DMS53 (cell line): ENCODE data around the gene P2RY14.
"Not testable (repeated sequence)": the region's sequence is repeated elsewhere in the genome, so short reads cannot be mapped to it uniquely, and the experiment has no call there.

Experiments
- DNase-seq: peaks from one replicate; lab custom pipeline; 2025; lab: John Stamatoyannopoulos, UW

P2RY14 gene

DNA sequence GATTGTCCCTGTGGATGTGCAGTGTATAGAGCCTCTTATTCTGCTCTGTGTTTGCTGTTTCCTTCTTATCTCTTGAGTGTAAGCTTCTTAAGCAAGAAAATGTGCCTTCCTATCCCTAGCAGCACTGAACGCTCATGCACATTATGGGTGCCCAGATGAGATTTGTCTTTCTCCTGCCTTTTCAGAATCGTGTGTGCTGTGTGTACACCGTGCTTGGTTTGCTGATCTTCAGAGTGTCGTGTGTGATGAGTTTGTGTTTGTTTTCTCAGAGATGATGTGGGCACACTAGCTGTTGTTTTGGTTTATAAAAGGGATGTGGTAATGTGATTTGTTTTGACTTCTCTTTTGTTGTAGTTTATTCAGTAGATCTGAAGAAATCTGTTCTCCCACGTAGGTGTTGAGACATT lies 95.1 kb downstream of the P2RY14 start:
- DNase-seq = no peak

DNA sequence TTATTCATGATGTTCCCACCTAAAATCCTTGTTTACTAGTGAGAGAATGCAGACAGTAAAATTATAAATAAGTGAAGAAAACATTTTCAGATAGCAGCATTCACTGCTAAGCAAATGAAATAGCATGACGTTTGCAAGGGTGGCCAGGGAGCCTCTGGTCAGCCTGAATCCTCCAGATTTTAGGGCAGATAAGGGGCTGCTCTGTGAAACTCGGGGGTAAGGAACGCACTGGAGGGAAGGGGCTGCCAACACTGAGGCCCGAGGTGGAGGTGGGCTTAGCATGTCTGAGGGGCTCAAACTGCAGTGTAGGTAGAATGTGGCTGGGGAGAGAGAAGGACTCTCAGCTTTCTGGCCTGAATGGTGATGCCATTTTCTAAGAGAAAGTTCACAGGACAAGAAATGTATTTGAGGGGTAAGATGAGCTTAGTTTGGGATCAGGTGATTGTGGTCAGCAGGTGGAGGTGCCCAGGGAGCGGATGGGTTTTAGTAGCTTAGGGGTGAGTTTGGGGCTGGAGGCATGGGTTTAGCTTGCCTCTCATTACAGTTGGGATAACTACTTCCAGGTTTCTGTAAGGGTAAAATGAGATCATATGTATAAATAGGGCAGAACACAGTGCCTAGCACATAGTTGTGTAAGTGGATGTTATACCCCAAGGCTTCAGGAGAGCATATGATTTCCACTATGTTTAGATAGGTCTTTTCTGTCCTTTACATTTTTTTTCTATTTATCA lies 95.8 kb downstream of the P2RY14 start:
- DNase-seq = no peak

- DNase-seq = no peak
Measured at GRCh38 chr3:151178208-151178845, 100.0 kb downstream of the P2RY14 start.

GRCh38 chr3:151175952-151176351 lies 102.4 kb downstream of the P2RY14 start:
- DNase-seq = no peak

DNA sequence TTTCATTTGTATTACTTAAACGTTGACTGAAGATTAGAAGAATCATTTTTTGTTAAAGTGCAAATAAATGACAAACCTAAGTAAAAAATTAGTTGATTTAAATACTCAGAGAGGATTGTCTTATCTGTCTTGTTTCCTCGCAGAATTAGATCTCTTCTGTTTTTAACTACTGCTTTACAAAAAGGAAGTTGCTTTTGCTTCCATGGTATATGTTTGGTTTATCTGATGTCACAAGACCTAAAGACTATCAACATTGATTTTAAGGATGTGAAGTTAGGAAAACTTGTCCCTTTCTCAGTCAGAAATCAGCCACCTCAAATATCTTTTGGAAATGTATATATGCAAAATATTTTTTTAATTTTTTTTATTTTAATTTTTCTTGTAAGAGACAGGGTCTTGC lies 104.0 kb downstream of the P2RY14 start:
- DNase-seq = no peak

GRCh38 chr3:151171145-151171757 lies 107.1 kb downstream of the P2RY14 start:
- no peak for DNase-seq

DNA sequence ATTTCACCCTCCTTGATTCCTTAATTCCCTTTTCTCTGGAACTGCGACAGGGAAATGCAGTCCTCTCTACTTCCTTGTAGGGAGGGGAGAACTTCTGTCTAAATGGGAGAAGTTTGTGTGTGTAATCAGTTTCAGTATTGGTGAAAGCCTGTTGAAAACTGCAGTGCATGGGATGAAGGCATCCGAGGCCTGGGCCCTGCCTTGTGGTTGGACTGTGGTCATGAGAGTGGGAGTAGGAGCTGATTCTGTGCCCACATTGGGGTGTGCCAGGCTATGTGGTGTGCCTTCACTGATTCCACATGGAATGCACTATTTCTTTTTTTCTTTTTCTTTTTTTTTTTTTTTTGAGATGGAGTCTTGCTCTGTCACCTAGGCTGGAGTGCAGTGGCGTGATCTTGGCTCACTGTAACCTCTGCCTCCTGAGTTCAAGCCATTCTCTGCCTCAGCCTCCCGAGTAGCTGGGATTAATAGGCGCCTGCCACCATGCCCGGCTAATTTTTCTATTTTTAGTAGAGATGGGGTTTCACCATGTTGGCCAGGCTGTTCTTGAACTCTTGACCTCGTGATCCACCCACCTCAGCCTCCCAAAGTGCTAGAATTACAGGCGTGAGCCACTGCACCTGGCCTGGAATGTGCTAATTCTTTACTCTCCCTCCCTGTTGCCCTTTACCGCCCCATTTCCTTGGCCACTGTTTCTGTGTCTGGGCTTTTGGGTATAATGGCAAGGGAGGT lies 108.2 kb downstream of the P2RY14 start:
- DNase-seq = not testable (repeated sequence)

- DNase-seq = no peak
Measured at GRCh38 chr3:151169262-151169947, 108.9 kb downstream of the P2RY14 start.

- peak; percentile 74 for DNase-seq
Measured at GRCh38 chr3:151168269-151169094, 109.9 kb downstream of the P2RY14 start.

GRCh38 chr3:151166161-151166560 lies 112.2 kb downstream of the P2RY14 start:
- DNase-seq = no peak

DNA sequence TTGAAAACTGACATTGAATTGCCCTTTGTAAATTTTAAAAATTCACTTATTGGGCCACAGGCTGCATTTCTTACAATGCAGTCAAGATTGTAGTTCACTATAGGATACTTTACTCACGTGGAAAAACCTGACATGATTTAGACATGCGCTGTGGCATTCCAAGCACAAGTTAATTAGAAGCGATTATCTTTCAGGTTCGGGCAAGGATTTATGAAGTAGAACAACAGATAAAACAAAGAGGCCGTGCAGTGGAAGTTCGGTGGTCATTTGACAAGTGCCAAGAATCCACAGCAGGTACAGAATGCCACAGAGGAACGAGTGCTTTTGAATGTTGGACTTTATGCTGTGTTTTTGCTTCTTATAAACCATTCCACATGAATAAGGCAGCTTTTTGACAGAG lies 113.1 kb downstream of the P2RY14 start:
- no peak for DNase-seq
